ENCODE measurements around the gene PSMC3.

The PSMC3 gene

GRCh38 chr11:47399860-47400767 is 26.1 kb downstream of the PSMC3 start:
- H3K9ac ChIP-seq (ENCODE audit: low read length) = peak overlapping the region; percentile 70
- peak overlapping the region; percentile 62; the same call in 1 of the 2 replicates for H3K27ac ChIP-seq (ENCODE audit: low read depth, low read length)
- H3K27me3 ChIP-seq (ENCODE audit: control insufficient read depth, insufficient read depth, low read length) = no peaks in the 10 kb centered on the region
- no peaks in the 10 kb centered on the region for H3K36me3 ChIP-seq (ENCODE audit: control insufficient read depth, insufficient read depth, low read length)
- H3K4me3 ChIP-seq (ENCODE audit: low read depth, low read length) = peak overlapping the region; percentile 60
- H3K9me3 ChIP-seq (ENCODE audit: control insufficient read depth, insufficient read depth, low read depth, low read length) = no peaks in the 10 kb centered on the region
- H3K4me1 ChIP-seq (ENCODE audit: control insufficient read depth, insufficient read depth, low read length) = peaks cover 25% of the 10 kb centered on the region

GRCh38 chr11:47398551-47398950 is 27.7 kb downstream of the PSMC3 start:
- H3K9me3 ChIP-seq (ENCODE audit: control insufficient read depth, insufficient read depth, low read depth, low read length) = no peaks in the 10 kb centered on the region
- H3K36me3 ChIP-seq (ENCODE audit: control insufficient read depth, insufficient read depth, low read length) = no peaks in the 10 kb centered on the region
- peaks cover 34% of the 10 kb centered on the region for H3K4me1 ChIP-seq (ENCODE audit: control insufficient read depth, insufficient read depth, low read length)
- no peak overlapping the region for H3K27ac ChIP-seq (ENCODE audit: low read depth, low read length)
- no peak overlapping the region for H3K9ac ChIP-seq (ENCODE audit: low read length)
- no peak overlapping the region for H3K4me3 ChIP-seq (ENCODE audit: low read depth, low read length)
- no peaks in the 10 kb centered on the region for H3K27me3 ChIP-seq (ENCODE audit: control insufficient read depth, insufficient read depth, low read length)

GRCh38 chr11:47398011-47398410 is 28.2 kb downstream of the PSMC3 start:
- Histone ChIP-seq H3K27ac (ENCODE audit: low read depth, low read length) (no peak overlapping the region), H3K27me3 (ENCODE audit: control insufficient read depth, insufficient read depth, low read length) (no peaks in the 10 kb centered on the region), H3K9me3 (ENCODE audit: control insufficient read depth, insufficient read depth, low read depth, low read length) (no peaks in the 10 kb centered on the region), H3K4me1 (ENCODE audit: control insufficient read depth, insufficient read depth, low read length) (peaks cover 34% of the 10 kb centered on the region), H3K36me3 (ENCODE audit: control insufficient read depth, insufficient read depth, low read length) (no peaks in the 10 kb centered on the region), H3K9ac (ENCODE audit: low read length) (no peak overlapping the region), H3K4me3 (ENCODE audit: low read depth, low read length) (no peak overlapping the region)

GRCh38 chr11:47396049-47396320 is 30.3 kb downstream of the PSMC3 start:
- no peak overlapping the region for H3K9ac ChIP-seq (ENCODE audit: low read length)
- H3K27ac ChIP-seq (ENCODE audit: low read depth, low read length) = no peak overlapping the region
- H3K4me3 ChIP-seq (ENCODE audit: low read depth, low read length) = no peak overlapping the region
- H3K4me1 ChIP-seq (ENCODE audit: control insufficient read depth, insufficient read depth, low read length) = peaks cover 31% of the 10 kb centered on the region
- no peaks in the 10 kb centered on the region for H3K36me3 ChIP-seq (ENCODE audit: control insufficient read depth, insufficient read depth, low read length)
- H3K9me3 ChIP-seq (ENCODE audit: control insufficient read depth, insufficient read depth, low read depth, low read length) = no peaks in the 10 kb centered on the region
- H3K27me3 ChIP-seq (ENCODE audit: control insufficient read depth, insufficient read depth, low read length) = no peaks in the 10 kb centered on the region

GRCh38 chr11:47395223-47396048 is 30.8 kb downstream of the PSMC3 start:
- Histone ChIP-seq H3K9me3 (ENCODE audit: control insufficient read depth, insufficient read depth, low read depth, low read length) (no peaks in the 10 kb centered on the region), H3K27ac (ENCODE audit: low read depth, low read length) (0 out of 2 replicates have a peak overlapping the region, but pooled peaks have one; percentile 18), H3K9ac (ENCODE audit: low read length) (no peak overlapping the region), H3K4me1 (ENCODE audit: control insufficient read depth, insufficient read depth, low read length) (peaks cover 26% of the 10 kb centered on the region), H3K27me3 (ENCODE audit: control insufficient read depth, insufficient read depth, low read length) (no peaks in the 10 kb centered on the region), H3K4me3 (ENCODE audit: low read depth, low read length) (no peak overlapping the region), H3K36me3 (ENCODE audit: control insufficient read depth, insufficient read depth, low read length) (no peaks in the 10 kb centered on the region)

GRCh38 chr11:47394322-47395222 is 31.7 kb downstream of the PSMC3 start:
- Histone ChIP-seq H3K4me3 (ENCODE audit: low read depth, low read length) (no peak overlapping the region), H3K9ac (ENCODE audit: low read length) (peak overlapping the region; percentile 19), H3K27ac (ENCODE audit: low read depth, low read length) (peak overlapping the region; percentile 18; the same call in 1 of the 2 replicates), H3K9me3 (ENCODE audit: control insufficient read depth, insufficient read depth, low read depth, low read length) (no peaks in the 10 kb centered on the region), H3K27me3 (ENCODE audit: control insufficient read depth, insufficient read depth, low read length) (no peaks in the 10 kb centered on the region), H3K36me3 (ENCODE audit: control insufficient read depth, insufficient read depth, low read length) (no peaks in the 10 kb centered on the region), H3K4me1 (ENCODE audit: control insufficient read depth, insufficient read depth, low read length) (peaks cover 24% of the 10 kb centered on the region)

GRCh38 chr11:47394050-47394321 is 32.3 kb downstream of the PSMC3 start:
- H3K4me3 ChIP-seq (ENCODE audit: low read depth, low read length) = no peak overlapping the region
- H3K27ac ChIP-seq (ENCODE audit: low read depth, low read length) = no peak overlapping the region
- no peaks in the 10 kb centered on the region for H3K9me3 ChIP-seq (ENCODE audit: control insufficient read depth, insufficient read depth, low read depth, low read length)
- H3K4me1 ChIP-seq (ENCODE audit: control insufficient read depth, insufficient read depth, low read length) = peaks cover 23% of the 10 kb centered on the region
- no peak overlapping the region for H3K9ac ChIP-seq (ENCODE audit: low read length)
- H3K27me3 ChIP-seq (ENCODE audit: control insufficient read depth, insufficient read depth, low read length) = no peaks in the 10 kb centered on the region
- no peaks in the 10 kb centered on the region for H3K36me3 ChIP-seq (ENCODE audit: control insufficient read depth, insufficient read depth, low read length)

GRCh38 chr11:47393163-47394049 is 32.8 kb downstream of the PSMC3 start:
- Histone ChIP-seq H3K36me3 (ENCODE audit: control insufficient read depth, insufficient read depth, low read length) (no peaks in the 10 kb centered on the region), H3K9me3 (ENCODE audit: control insufficient read depth, insufficient read depth, low read depth, low read length) (no peaks in the 10 kb centered on the region), H3K27ac (ENCODE audit: low read depth, low read length) (no peak overlapping the region), H3K9ac (ENCODE audit: low read length) (no peak overlapping the region), H3K27me3 (ENCODE audit: control insufficient read depth, insufficient read depth, low read length) (no peaks in the 10 kb centered on the region), H3K4me3 (ENCODE audit: low read depth, low read length) (no peak overlapping the region), H3K4me1 (ENCODE audit: control insufficient read depth, insufficient read depth, low read length) (peaks cover 19% of the 10 kb centered on the region)

GRCh38 chr11:47392546-47393162 is 33.6 kb downstream of the PSMC3 start:
- Histone ChIP-seq H3K36me3 (ENCODE audit: control insufficient read depth, insufficient read depth, low read length) (no peaks in the 10 kb centered on the region), H3K27me3 (ENCODE audit: control insufficient read depth, insufficient read depth, low read length) (no peaks in the 10 kb centered on the region), H3K4me3 (ENCODE audit: low read depth, low read length) (no peak overlapping the region), H3K27ac (ENCODE audit: low read depth, low read length) (no peak overlapping the region), H3K4me1 (ENCODE audit: control insufficient read depth, insufficient read depth, low read length) (peaks cover 13% of the 10 kb centered on the region; the same call in 1 of the 2 replicates), H3K9ac (ENCODE audit: low read length) (no peak overlapping the region), H3K9me3 (ENCODE audit: control insufficient read depth, insufficient read depth, low read depth, low read length) (no peaks in the 10 kb centered on the region)
